Mesothelial cell of epicardium (in vitro differentiated cells): ENCODE results near the gene AOC2. TPM values are rescaled to one million over a fixed set of nuclear protein-coding genes. Genes with fewer than 3 reads are reported as not detected.
A peak's percentile ranks its signal among the peaks of the same experiment; 100 is the strongest.

Experiments
- DNase-seq, 2 experiments: peaks; one replicate each; pipeline ENCODE4 v3.0.0; 2021; ENCODE audit warnings: low spot score in 2 of 2; ENCODE audit not compliant: unreplicated experiment in 2 of 2
- H3K27ac Mint-ChIP-seq: 2 replicates; pipeline ENCODE4 v1.8.0; 2021; ENCODE audit warnings: mixed read lengths
- H3K27me3 Mint-ChIP-seq: 2 replicates; pipeline ENCODE4 v1.8.0; 2021; ENCODE audit warnings: low read depth, mixed read lengths
- H3K36me3 Mint-ChIP-seq: 2 replicates; pipeline ENCODE4 v1.8.0; 2021; ENCODE audit warnings: mixed read lengths
- H3K4me1 Mint-ChIP-seq: 2 replicates; pipeline ENCODE4 v1.8.0; 2021; ENCODE audit warnings: mixed read lengths
- H3K4me3 Mint-ChIP-seq: 2 replicates; pipeline ENCODE4 v1.8.0; 2021; ENCODE audit warnings: mild to moderate bottlenecking, moderate library complexity, mixed read lengths
- H3K9me3 Mint-ChIP-seq: 2 replicates; pipeline ENCODE4 v1.8.0; 2021; ENCODE audit warnings: mixed read lengths
- CTCF ChIP-seq: fragments of 200-600 bp; sonication (generic); IDR thresholded peaks from one replicate; pipeline ENCODE4 v1.5.0; 2021; ENCODE audit warnings: antibody characterized with exemption; ENCODE audit not compliant: unreplicated experiment
- total RNA-seq: library from RNA; stranded (reverse); gene quantifications from 3 replicates; pipeline ENCODE4 v1.2.1, GENCODE V29; 2021

Gene AOC2
- total RNA-seq, 1 donor from 2014 or later, result 3.4 TPM

DNA sequence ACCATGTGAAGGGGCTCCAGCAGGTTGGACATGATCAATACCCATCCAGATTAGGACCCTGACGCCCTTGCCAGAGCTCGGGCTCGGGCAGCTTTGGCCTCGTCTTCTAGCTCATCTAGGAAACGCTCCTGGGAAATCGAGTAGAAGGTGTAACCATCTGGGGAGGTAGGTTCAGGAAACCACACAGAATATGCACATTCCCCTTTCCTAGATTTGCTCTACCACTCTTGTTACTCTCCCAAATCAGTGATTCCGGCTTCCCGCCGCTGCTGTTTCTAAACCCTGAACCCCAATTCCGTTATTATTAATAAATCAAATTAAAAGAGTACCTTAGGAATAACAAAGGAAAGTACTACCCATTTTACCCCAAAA lies 46.4 kb upstream of the AOC2 start:
- H3K4me1 Mint-ChIP-seq, result peaks cover 15% of the 10 kb centered on the region
- H3K4me3 Mint-ChIP-seq, result peak overlapping the region; percentile 91
- TF ChIP-seq CTCF, result no peak
- peak overlapping the region; percentile 87 for H3K27ac Mint-ChIP-seq
- H3K27me3 Mint-ChIP-seq, result peaks cover 12% of the 10 kb centered on the region
- DNase-seq, result no peak
- H3K9me3 Mint-ChIP-seq, result no peaks in the 10 kb centered on the region
- peaks cover 10% of the 10 kb centered on the region for H3K36me3 Mint-ChIP-seq

GRCh38 chr17:42798383-42799380 lies 45.7 kb upstream of the AOC2 start, which contains the start of the genes CNTD1 and COA3:
TSS of gene CNTD1 (plus strand) at chr17:42798861. CDS start at chr17:42799068, 207 bp downstream.
TSS of gene COA3 (minus strand) at chr17:42798704. CDS start at chr17:42798681, 23 bp downstream.
- peak within 1 kb of the TSS; percentile 91 for H3K4me3 Mint-ChIP-seq
- DNase-seq, result peak; percentile 58 to 79
- H3K9me3 Mint-ChIP-seq, result no peaks in the 10 kb centered on the region
- H3K27ac Mint-ChIP-seq, result peak within 1 kb of the TSS; percentile 87
- TF ChIP-seq CTCF, result no peak
- peaks cover 15% of the 10 kb centered on the region for H3K4me1 Mint-ChIP-seq
- H3K36me3 Mint-ChIP-seq, result peaks cover 8% of the 10 kb centered on the region
- H3K27me3 Mint-ChIP-seq, result peaks cover 12% of the 10 kb centered on the region

DNA sequence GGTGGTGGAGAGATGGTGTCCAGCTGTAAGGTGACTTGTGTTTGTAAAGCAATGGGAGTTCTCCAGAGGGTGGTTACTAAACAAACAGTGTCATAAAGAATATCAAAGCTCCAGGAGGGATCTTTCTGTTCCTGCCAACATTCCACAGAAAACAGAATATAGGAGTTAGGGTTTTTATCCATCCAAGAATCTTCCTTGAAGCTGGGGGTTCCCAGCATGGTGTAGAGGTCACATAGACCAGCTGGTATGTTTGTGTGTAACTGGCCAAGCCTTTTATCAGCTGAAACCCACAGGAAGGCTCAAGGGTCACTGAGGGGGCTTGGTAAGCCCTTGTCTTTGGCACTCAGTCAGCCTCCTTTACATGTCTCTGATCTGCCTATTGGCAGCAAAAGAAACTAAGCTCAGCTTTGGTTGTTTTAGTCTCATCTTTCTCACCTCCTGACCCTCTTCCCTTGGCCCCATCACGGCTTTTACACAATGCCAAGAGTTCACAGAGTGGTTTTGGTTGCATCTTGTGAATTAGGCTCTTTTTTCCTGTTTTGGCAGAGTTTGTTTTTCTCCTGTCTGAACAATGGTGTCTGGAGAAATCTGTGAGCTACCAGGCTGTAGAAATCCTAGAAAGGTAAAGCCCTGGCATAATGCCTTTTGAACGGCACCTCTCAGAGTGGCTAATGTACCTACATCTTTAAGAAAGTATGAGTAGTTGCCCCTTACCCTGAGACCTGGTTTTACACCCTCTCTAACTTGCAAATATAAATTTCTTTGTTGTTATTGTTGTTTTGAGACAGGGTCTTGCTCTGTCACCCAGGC lies 41.1 kb upstream of the AOC2 start:
- Mint-ChIP-seq H3K9me3 (no peaks in the 10 kb centered on the region), H3K27ac (no peak overlapping the region), H3K4me1 (peaks cover 5% of the 10 kb centered on the region), H3K27me3 (peaks cover 12% of the 10 kb centered on the region), H3K36me3 (no peaks in the 10 kb centered on the region), H3K4me3 (no peak overlapping the region)
- no peak for DNase-seq
- no peak for TF ChIP-seq CTCF

- Mint-ChIP-seq H3K9me3 (no peaks in the 10 kb centered on the region), H3K27ac (no peak overlapping the region), H3K36me3 (peaks cover 2% of the 10 kb centered on the region), H3K4me3 (no peak overlapping the region), H3K4me1 (no peaks in the 10 kb centered on the region), H3K27me3 (peaks cover 9% of the 10 kb centered on the region)
- DNase-seq, result no peak
- TF ChIP-seq CTCF, result no peak
Observed at GRCh38 chr17:42804918-42805367, 39.4 kb upstream of the AOC2 start.

GRCh38 chr17:42806249-42806648 lies 38.1 kb upstream of the AOC2 start:
- no peak for DNase-seq

More at GRCh38 chr17:42806249-42806648, 38.1 kb upstream of the AOC2 start:
- Mint-ChIP-seq H3K4me1 (no peaks in the 10 kb centered on the region), H3K36me3 (peaks cover 10% of the 10 kb centered on the region), H3K4me3 (no peak overlapping the region), H3K27me3 (peaks cover 5% of the 10 kb centered on the region), H3K27ac (no peak overlapping the region), H3K9me3 (no peaks in the 10 kb centered on the region)
- no peak for TF ChIP-seq CTCF
